HEK293 (cell line): Measurements from ENCODE around the gene RPL10.
A peak's percentile ranks its signal among the peaks of the same experiment; 100 is the strongest.

ENCODE experiments used
- CTCF ChIA-PET: fragments of 350-600 bp; formaldehyde crosslinking; extraction: SDS; loops from one replicate; lab custom pipeline; 2021; ENCODE audit warnings: antibody characterized with exemption; lab: Yijun Ruan, JAX
- POLR2A ChIA-PET: fragments of 300-600 bp; formaldehyde crosslinking; extraction: SDS; loops from one replicate; lab custom pipeline; 2020; ENCODE audit warnings: antibody characterized with exemption, inconsistent platforms; lab: Yijun Ruan, JAX
- H3K27ac ChIP-seq: fragments of 200-500 bp; sonication (Bioruptor generic); 2 replicates; pipeline ENCODE4 v1.5.1; 2014; ENCODE audit warnings: low read depth, low read length, control low read depth, inconsistent platforms; ENCODE audit errors: extremely low read depth
- H3K36me3 ChIP-seq, 2 experiments: fragments of 200-500 bp in 1 of 2; sonication (Bioruptor generic) in 1 of 2; 1 replicate in 1 of 2; 2 replicates in 1 of 2; pipeline ENCODE4 v1.5.1; 2014 to 2017; ENCODE audit warnings: inconsistent platforms in 2 of 2, low read length in 2 of 2; ENCODE audit not compliant: control insufficient read depth in 2 of 2, insufficient read depth in 1 of 2
- H3K4me1 ChIP-seq: fragments of 200-500 bp; sonication (Bioruptor generic); 2 replicates; pipeline ENCODE4 v1.5.1; 2014; ENCODE audit warnings: mild to moderate bottlenecking, low read length, inconsistent platforms; ENCODE audit not compliant: control insufficient read depth, insufficient read depth
- H3K4me3 ChIP-seq: 2 replicates; pipeline ENCODE4 v1.5.1; 2011; ENCODE audit warnings: low read depth, mild to moderate bottlenecking, control low read depth, low read length, moderate library complexity
- H3K9me3 ChIP-seq: fragments of 200-500 bp; sonication (Bioruptor generic); 2 replicates; pipeline ENCODE4 v1.5.1; 2014; ENCODE audit warnings: low read depth, low read length, inconsistent platforms; ENCODE audit not compliant: control insufficient read depth, insufficient read depth
- HIC1 ChIP-seq: fragments of 450-650 bp; formaldehyde crosslinking; IDR thresholded peaks from 2 replicates; pipeline ENCODE4 v1.5.1; 2016; ENCODE audit warnings: missing biosample characterization, missing genetic modification characterization
- MEIS1 ChIP-seq: sonication (generic); formaldehyde crosslinking; IDR thresholded peaks from 2 replicates; pipeline ENCODE4 v1.8.1; 2022; ENCODE audit warnings: missing genetic modification reagents, mild to moderate bottlenecking, borderline replicate concordance
- SALL2 ChIP-seq: fragments of 450-650 bp; formaldehyde crosslinking; IDR thresholded peaks from 2 replicates; pipeline ENCODE4 v1.5.0; 2017; ENCODE audit warnings: missing biosample characterization, mild to moderate bottlenecking, missing genetic modification characterization, borderline replicate concordance
- ZFP41 ChIP-seq: fragments of 450-650 bp; formaldehyde crosslinking; IDR thresholded peaks from 2 replicates; pipeline ENCODE4 v1.5.1; 2016; ENCODE audit warnings: missing biosample characterization, missing genetic modification characterization, borderline replicate concordance
- ZNF26 ChIP-seq: fragments of 450-650 bp; formaldehyde crosslinking; IDR thresholded peaks from 2 replicates; pipeline ENCODE4 v1.5.1; 2016; ENCODE audit warnings: missing biosample characterization, missing genetic modification characterization
- ZNF518A ChIP-seq: fragments of 450-650 bp; formaldehyde crosslinking; conservative IDR thresholded peaks from 2 replicates; pipeline ENCODE4 v1.5.1; 2016; ENCODE audit warnings: low read depth, missing biosample characterization, missing genetic modification characterization
- ZNF548 ChIP-seq: fragments of 450-650 bp; formaldehyde crosslinking; IDR thresholded peaks from 2 replicates; pipeline ENCODE4 v1.5.1; 2016; ENCODE audit warnings: missing biosample characterization, missing genetic modification characterization
- ZNF660 ChIP-seq: fragments of 450-650 bp; IDR thresholded peaks from 2 replicates; pipeline ENCODE4 v1.5.1; 2018; ENCODE audit warnings: missing biosample characterization, mild to moderate bottlenecking, missing genetic modification characterization
- ZNF76 ChIP-seq: fragments of 450-650 bp; formaldehyde crosslinking; IDR thresholded peaks from 2 replicates; pipeline ENCODE4; 2016; ENCODE audit warnings: low read depth, missing biosample characterization, missing genetic modification characterization, borderline replicate concordance
- ZSCAN30 ChIP-seq: fragments of 450-650 bp; IDR thresholded peaks from 2 replicates; pipeline ENCODE4 v1.5.1; 2018; ENCODE audit warnings: missing biosample characterization, mild to moderate bottlenecking, missing genetic modification characterization, moderate library complexity
- ZXDB ChIP-seq: fragments of 450-650 bp; formaldehyde crosslinking; IDR thresholded peaks from 2 replicates; pipeline ENCODE4 v1.5.1; 2016; ENCODE audit warnings: missing biosample characterization, missing genetic modification characterization
- TF ChIP-seq, protein P1 (sequence below): fragments of 450-650 bp; formaldehyde crosslinking; IDR thresholded peaks from 2 replicates; pipeline ENCODE4 v1.5.1; 2016; ENCODE audit warnings: missing biosample characterization, missing genetic modification characterization
- TF ChIP-seq, protein P2 (sequence below): fragments of 450-650 bp; formaldehyde crosslinking; IDR thresholded peaks from 2 replicates; pipeline ENCODE4 v1.5.1; 2016; ENCODE audit warnings: missing biosample characterization, missing genetic modification characterization
- TF ChIP-seq, protein P3 (sequence below): fragments of 450-650 bp; formaldehyde crosslinking; IDR thresholded peaks from 2 replicates; pipeline ENCODE4 v1.5.1; 2016; ENCODE audit warnings: missing biosample characterization, missing genetic modification characterization

RPL10 gene

GRCh38 chrX:154367474-154368308 is 30.5 kb upstream of the RPL10 start:
- CTCF ChIA-PET, result interaction anchor here (0.6 kb wide), 1 partner anchor 9 kb away, joined by 4 read pairs; no protein-coding TSS in a partner anchor

DNA sequence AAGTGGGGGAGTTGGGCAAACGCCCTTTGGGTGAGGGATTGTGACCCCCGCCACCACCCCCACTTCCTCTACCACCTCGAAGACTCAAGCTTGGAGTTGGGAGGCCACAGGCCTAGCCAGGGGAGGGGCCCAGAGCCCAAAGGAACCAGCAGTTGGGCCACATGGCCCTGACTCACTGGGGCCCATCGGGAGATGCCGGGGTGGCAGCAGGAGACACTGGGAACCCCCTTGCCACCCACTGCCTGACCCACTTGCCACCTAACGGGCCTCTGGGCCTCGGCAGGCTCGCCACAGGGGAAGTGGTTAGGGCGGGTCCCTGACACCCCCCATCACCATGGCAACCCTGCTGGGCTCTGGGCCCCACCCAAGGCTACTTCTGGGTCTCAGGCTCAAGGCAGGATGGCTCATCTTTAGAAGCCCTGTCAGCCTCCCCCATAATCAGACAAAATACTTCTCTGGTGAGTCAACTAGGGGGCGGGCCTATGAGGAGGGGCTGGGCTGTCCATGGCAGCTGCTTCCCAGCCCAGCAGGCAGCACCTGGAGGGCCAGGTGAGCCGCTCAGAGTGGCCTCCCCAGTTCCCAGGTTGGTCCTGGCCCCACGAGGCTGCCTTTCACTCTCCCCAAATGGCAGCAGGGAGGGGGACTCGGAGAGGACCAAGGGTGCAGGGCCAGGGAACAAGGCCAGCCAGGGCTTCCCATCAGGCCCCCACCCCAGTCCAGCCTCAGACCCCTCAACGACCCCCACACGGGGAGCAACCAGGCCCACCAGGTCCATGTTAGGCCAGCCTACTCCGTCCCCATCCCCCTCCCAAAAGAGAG is 29.3 kb upstream of the RPL10 start:
- Histone ChIP-seq H3K9me3 (no peaks in the 10 kb centered on the region), H3K27ac (peak overlapping the region; percentile 89), H3K4me3 (peak overlapping the region; percentile 68), H3K36me3 (peaks cover 5 to 59% of the 10 kb centered on the region in 2 experiments; a peak in 2 of 3 replicates), H3K4me1 (peaks cover 10% of the 10 kb centered on the region)
- ChIA-PET CTCF (no interaction called here), POLR2A (interaction anchor here (0.6 to 4.3 kb wide), 16 partner anchors 11 to 173 kb away, joined by 3 to 48 read pairs (median 7); partner anchors contain the start of genes EMD, PLXNA3 and RPL10)
- TF ChIP-seq ZNF76 (no peak; the same call in 1 of the 2 replicates), HIC1 (tag by site-specific recombination) (peak; percentile 41; the same call in 1 of the 2 replicates), SALL2 (no peak), ZNF518A (tag by site-specific recombination) (no peak), ZNF26 (no peak)

More at GRCh38 chrX:154367474-154368308, 30.5 kb upstream of the RPL10 start:
- H3K9me3 ChIP-seq, result no peaks in the 10 kb centered on the region
- H3K4me1 ChIP-seq, result peaks cover 7% of the 10 kb centered on the region; the same call in 1 of the 2 replicates
- POLR2A ChIA-PET, result interaction anchor here (1.9 to 4.3 kb wide), 2 partner anchors 10 to 20 kb away, joined by 6 to 26 read pairs; no protein-coding TSS in a partner anchor
- TF ChIP-seq MEIS1 (no peak), ZFP41 (no peak), ZXDB (tag by site-specific recombination) (no peak), ZNF660 (tag by site-specific recombination) (no peak), ZSCAN30 (tag by site-specific recombination) (no peak), ZNF548 (tag by site-specific recombination) (no peak)
- TF ChIP-seq, protein P1, sequence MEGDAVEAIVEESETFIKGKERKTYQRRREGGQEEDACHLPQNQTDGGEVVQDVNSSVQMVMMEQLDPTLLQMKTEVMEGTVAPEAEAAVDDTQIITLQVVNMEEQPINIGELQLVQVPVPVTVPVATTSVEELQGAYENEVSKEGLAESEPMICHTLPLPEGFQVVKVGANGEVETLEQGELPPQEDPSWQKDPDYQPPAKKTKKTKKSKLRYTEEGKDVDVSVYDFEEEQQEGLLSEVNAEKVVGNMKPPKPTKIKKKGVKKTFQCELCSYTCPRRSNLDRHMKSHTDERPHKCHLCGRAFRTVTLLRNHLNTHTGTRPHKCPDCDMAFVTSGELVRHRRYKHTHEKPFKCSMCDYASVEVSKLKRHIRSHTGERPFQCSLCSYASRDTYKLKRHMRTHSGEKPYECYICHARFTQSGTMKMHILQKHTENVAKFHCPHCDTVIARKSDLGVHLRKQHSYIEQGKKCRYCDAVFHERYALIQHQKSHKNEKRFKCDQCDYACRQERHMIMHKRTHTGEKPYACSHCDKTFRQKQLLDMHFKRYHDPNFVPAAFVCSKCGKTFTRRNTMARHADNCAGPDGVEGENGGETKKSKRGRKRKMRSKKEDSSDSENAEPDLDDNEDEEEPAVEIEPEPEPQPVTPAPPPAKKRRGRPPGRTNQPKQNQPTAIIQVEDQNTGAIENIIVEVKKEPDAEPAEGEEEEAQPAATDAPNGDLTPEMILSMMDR (tag by site-specific recombination), result no peak
- TF ChIP-seq, protein P2, sequence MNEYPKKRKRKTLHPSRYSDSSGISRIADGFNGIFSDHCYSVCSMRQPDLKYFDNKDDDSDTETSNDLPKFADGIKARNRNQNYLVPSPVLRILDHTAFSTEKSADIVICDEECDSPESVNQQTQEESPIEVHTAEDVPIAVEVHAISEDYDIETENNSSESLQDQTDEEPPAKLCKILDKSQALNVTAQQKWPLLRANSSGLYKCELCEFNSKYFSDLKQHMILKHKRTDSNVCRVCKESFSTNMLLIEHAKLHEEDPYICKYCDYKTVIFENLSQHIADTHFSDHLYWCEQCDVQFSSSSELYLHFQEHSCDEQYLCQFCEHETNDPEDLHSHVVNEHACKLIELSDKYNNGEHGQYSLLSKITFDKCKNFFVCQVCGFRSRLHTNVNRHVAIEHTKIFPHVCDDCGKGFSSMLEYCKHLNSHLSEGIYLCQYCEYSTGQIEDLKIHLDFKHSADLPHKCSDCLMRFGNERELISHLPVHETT, result no peak
- TF ChIP-seq, protein P3, sequence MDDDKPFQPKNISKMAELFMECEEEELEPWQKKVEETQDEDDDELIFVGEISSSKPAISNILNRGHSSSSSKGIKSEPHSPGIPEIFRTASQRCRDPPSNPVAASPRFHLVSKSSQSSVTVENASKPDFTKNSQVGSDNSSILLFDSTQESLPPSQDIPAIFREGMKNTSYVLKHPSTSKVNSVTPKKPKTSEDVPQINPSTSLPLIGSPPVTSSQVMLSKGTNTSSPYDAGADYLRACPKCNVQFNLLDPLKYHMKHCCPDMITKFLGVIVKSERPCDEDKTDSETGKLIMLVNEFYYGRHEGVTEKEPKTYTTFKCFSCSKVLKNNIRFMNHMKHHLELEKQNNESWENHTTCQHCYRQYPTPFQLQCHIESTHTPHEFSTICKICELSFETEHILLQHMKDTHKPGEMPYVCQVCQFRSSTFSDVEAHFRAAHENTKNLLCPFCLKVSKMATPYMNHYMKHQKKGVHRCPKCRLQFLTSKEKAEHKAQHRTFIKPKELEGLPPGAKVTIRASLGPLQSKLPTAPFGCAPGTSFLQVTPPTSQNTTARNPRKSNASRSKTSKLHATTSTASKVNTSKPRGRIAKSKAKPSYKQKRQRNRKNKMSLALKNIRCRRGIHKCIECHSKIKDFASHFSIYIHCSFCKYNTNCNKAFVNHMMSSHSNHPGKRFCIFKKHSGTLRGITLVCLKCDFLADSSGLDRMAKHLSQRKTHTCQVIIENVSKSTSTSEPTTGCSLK (tag by site-specific recombination), result no peak
- H3K27ac ChIP-seq, result 0 out of 2 replicates have a peak overlapping the region, but pooled peaks have one; percentile 16
- no peak overlapping the region for H3K4me3 ChIP-seq
- peaks cover 10 to 69% of the 10 kb centered on the region in 2 experiments; a peak in 2 of 3 replicates for H3K36me3 ChIP-seq
